Mammary epithelial cell (primary cell): ENCODE data around the gene STXBP6.

Source experiments
- EZH2 ChIP-seq: IDR thresholded peaks from 2 replicates; pipeline ENCODE4 v1.6.1; 2012; ENCODE audit warnings: low read length, inconsistent platforms, borderline replicate concordance
- TF ChIP-seq, protein P1 (sequence below), 2 donors: IDR thresholded peaks in 1 of 2; conservative IDR thresholded peaks in 1 of 2; 2 replicates each; pipeline ENCODE4 v1.5.1; 2011 to 2012; ENCODE audit warnings: inconsistent platforms in 2 of 2, low read length in 2 of 2, mild to moderate bottlenecking in 2 of 2, control low read depth in 1 of 2, low read depth in 1 of 2; ENCODE audit not compliant: insufficient read depth in 1 of 2; ENCODE audit errors: extremely low read depth in 1 of 2

DNA sequence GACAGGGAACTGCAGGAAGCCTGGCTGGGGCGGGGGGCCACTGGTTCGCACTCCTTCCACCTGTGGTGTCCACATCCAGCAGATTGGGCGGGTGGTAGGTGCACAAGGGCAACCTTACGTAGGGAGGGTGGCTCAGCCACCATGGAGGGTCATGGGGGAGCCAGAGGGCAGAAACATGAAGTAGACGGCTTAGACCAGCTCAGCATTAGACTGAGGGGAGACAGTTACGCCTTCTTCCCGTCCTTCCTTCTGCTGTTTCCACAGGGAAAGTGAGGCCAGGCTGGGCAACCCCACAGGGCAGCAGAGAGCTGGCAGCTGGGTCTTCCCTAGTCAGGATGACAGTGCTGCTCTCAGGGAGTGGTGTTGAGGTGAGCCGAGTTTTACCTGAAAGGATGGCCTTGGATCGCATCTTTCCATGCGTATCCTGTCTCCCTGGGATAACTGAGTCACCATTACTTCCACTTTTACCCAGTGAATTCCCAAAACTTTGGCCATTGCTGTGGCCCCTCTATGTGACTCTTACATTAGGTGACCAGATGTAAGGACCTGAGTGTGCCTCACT, 245.9 kb downstream of the STXBP6 start:
- TF ChIP-seq, protein P1, sequence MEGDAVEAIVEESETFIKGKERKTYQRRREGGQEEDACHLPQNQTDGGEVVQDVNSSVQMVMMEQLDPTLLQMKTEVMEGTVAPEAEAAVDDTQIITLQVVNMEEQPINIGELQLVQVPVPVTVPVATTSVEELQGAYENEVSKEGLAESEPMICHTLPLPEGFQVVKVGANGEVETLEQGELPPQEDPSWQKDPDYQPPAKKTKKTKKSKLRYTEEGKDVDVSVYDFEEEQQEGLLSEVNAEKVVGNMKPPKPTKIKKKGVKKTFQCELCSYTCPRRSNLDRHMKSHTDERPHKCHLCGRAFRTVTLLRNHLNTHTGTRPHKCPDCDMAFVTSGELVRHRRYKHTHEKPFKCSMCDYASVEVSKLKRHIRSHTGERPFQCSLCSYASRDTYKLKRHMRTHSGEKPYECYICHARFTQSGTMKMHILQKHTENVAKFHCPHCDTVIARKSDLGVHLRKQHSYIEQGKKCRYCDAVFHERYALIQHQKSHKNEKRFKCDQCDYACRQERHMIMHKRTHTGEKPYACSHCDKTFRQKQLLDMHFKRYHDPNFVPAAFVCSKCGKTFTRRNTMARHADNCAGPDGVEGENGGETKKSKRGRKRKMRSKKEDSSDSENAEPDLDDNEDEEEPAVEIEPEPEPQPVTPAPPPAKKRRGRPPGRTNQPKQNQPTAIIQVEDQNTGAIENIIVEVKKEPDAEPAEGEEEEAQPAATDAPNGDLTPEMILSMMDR (conservative IDR thresholded peaks at IDR 0.05 in 1 of 2, IDR thresholded peaks at IDR 0.05 in 1 of 2; ENCODE audit: extremely low read depth in 1 of 2, insufficient read depth in 1 of 2, low read depth in 1 of 2, low read length in 2 of 2) = no peak
- no peak for TF ChIP-seq EZH2
